NCI-H345 (cell line): ENCODE measurements around the gene OGFR.

Source experiments
- DNase-seq: peaks from one replicate; lab custom pipeline; 2025; lab: John Stamatoyannopoulos, UW

OGFR gene

GRCh38 chr20:62815066-62815991 is 10.7 kb downstream of the OGFR start:
- DNase-seq: no peak

GRCh38 chr20:62816031-62816883 is 11.6 kb downstream of the OGFR start:
- no peak for DNase-seq

- DNase-seq: no peak
Observed at GRCh38 chr20:62816884-62817873, 12.5 kb downstream of the OGFR start, which contains the start of gene COL9A3. Gene COL9A3 (plus strand): TSS chr20:62817050. CDS start chr20:62817065, 15 bp downstream.

- DNase-seq: no peak
Observed at GRCh38 chr20:62817975-62818591, 13.4 kb downstream of the OGFR start.

GRCh38 chr20:62818592-62819493 is 14.2 kb downstream of the OGFR start:
- no peak for DNase-seq

- DNase-seq: no peak
Observed at GRCh38 chr20:62819494-62820174, 15.0 kb downstream of the OGFR start.

GRCh38 chr20:62820208-62820961 is 15.8 kb downstream of the OGFR start:
- DNase-seq: peak; percentile 24

GRCh38 chr20:62820962-62821725 is 16.5 kb downstream of the OGFR start:
- DNase-seq: no peak

- DNase-seq: no peak
Observed at GRCh38 chr20:62821726-62822210, 17.1 kb downstream of the OGFR start.

- no peak for DNase-seq
Observed at GRCh38 chr20:62822239-62822787, 17.7 kb downstream of the OGFR start.

GRCh38 chr20:62822788-62823651 is 18.4 kb downstream of the OGFR start:
- peak; percentile 77 for DNase-seq

GRCh38 chr20:62823688-62824475 is 19.2 kb downstream of the OGFR start:
- peak; percentile 60 for DNase-seq

- DNase-seq: peak; percentile 56
Observed at GRCh38 chr20:62824476-62825332, 20.1 kb downstream of the OGFR start.

GRCh38 chr20:62825333-62825985 is 20.8 kb downstream of the OGFR start:
- DNase-seq: no peak
